ENCODE measurements around the gene NPBWR2.

GRCh38 chr20:64077541-64077875 lies 29.9 kb downstream of the NPBWR2 start:
- TF ChIP-seq MAX (CRISPR knock-in tag; IDR thresholded peaks at IDR 0.05): no peak
- no peak for TF ChIP-seq CTCF (IDR thresholded peaks at IDR 0.05)
- no peak for TF ChIP-seq CBFB (CRISPR knock-in tag; IDR thresholded peaks at IDR 0.05; ENCODE audit: low read depth)
- TF ChIP-seq AFF4 (CRISPR knock-in tag; IDR thresholded peaks at IDR 0.05; ENCODE audit: borderline replicate concordance): no peak
- no peak for TF ChIP-seq ELF4 (CRISPR knock-in tag; IDR thresholded peaks at IDR 0.05; ENCODE audit: low read depth)
- no peak for TF ChIP-seq PRRX2 (CRISPR knock-in tag; IDR thresholded peaks at IDR 0.05)
- TF ChIP-seq ZNF219 (CRISPR knock-in tag; IDR thresholded peaks at IDR 0.05; ENCODE audit: borderline replicate concordance): no peak
- TF ChIP-seq HMGXB4 (CRISPR knock-in tag; IDR thresholded peaks at IDR 0.05): no peak
- no peak for TF ChIP-seq ETV6 (CRISPR knock-in tag; IDR thresholded peaks at IDR 0.05)
- no peak for TF ChIP-seq ZNF121 (CRISPR knock-in tag; IDR thresholded peaks at IDR 0.05)
- no peak for TF ChIP-seq TCF7 (CRISPR knock-in tag; IDR thresholded peaks at IDR 0.05; ENCODE audit: low read depth)

All from WTC11 (cell line).